ENCODE measurements around the gene DYNC1H1.

The DYNC1H1 gene

DNA sequence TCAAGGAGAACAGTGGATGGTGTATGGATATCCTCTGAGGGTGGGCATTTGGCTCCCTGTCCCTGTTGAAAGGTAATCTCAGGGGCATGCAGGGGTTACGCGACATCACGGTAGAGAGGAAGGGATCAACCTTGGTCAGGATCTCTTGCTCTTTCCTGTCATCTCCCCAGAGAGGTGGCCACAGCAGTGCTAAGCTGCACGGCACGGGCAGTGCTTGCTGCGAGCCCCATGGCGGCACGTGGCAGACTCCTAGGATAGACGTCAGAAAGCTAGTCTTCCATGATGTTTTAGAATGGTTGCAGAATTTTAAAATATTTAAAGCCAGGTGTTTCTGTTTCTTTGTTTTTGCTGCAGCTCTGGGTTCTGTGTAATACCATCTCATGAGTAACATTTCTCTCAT lies 41.0 kb downstream of the DYNC1H1 start:
- no peak for DNase-seq

DNA sequence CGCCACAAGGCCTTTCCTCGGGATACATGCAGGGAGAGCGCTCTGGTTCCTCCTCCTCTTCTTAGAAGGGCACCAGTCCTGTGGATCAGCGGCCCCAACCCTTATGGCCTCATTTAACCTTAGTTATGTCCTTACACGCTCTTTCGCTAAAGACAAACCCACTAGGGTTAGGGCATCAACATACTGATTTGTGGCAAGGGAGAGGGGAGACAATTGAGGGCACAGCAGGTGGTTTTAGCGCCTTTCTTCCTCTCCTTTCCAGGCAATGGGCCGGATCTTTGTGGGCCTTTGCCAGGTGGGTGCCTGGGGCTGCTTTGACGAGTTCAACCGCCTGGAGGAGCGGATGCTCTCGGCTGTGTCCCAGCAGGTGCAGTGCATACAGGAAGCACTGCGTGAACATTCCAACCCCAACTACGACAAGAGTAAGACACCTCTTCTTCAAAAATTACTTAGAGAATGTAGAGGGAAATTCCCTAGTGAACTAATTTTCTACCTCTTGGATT lies 43.6 kb downstream of the DYNC1H1 start:
- DNase-seq = no peak

DNA sequence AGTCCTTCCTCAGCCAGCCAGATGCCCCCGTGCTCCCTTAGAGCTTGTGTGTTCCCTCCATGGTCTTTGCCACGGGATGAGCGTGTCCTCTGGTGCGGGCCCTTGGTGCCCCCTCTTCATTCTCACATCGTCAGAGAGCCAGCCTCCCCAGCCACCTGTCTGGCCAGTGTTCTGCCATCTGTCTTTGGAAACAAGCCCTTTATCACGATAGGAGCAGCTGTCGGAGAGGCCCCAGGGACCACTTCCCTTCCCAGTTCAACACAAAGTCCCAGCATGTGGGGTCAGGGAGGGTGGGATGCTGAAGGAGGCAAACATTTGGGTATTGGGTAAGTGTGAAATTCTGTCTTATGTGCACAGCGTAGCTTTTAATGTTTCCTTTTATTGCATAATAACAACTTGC lies 44.5 kb downstream of the DYNC1H1 start:
- no peak for DNase-seq

DNA sequence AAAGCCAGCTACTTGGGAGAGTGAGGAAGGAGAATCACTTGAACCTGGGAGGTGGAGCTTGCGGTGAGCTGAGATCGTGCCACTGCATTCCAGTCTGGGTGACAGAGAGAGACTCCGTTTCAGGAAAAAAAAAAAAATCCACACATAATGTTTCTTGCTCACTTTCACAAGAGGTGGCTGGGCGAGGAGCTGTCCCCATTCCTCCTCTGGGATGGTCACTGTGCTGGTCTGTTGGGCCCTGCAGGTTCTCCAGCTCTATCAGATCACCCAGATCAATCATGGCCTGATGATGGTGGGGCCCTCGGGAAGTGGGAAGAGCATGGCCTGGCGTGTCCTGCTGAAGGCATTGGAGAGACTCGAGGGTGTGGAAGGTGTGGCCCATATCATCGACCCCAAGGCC lies 47.3 kb downstream of the DYNC1H1 start:
- DNase-seq = no peak

DNA sequence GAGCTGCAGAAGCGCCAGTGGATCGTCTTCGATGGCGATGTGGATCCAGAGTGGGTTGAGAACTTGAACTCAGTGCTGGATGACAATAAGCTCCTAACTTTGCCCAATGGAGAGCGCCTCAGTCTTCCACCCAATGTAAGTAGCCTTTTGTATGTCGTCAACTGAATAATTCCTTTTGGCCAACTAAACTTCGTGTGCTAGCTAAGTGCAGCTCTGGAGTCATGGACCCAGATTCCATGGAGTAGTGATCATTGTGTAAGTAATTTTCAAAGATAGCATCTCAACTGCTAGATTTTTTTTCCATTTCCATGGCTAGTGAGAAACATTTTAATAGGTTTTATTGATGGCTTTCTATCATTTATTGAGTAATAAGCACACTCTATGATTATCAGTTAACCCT lies 48.0 kb downstream of the DYNC1H1 start:
- no peak for DNase-seq

DNA sequence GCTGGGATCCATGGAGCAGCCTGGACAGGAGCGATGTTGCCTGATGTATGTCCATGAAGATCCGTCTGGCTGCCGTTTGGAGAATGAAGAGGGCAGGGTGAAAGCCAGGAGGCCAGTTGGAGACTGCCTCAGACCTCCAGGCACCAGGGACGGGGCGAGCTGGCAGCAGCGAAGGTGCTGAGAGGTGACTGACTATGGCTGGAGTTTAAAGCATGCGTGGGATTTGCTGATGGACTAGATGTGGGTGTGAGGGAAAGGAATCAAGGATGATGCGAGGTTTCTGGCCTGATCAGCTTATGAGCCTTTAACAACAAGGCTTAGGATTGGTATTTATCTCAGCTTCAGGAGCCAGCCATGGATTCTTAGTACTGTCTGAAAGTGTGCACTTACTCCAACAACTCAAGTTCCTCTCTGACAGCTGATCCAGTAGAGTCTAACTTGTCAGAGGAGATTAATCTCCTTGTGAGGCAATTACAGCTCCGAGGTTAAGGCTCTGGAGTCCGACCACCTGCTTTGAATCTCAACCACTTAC lies 49.4 kb downstream of the DYNC1H1 start:
- no peak for DNase-seq

DNA sequence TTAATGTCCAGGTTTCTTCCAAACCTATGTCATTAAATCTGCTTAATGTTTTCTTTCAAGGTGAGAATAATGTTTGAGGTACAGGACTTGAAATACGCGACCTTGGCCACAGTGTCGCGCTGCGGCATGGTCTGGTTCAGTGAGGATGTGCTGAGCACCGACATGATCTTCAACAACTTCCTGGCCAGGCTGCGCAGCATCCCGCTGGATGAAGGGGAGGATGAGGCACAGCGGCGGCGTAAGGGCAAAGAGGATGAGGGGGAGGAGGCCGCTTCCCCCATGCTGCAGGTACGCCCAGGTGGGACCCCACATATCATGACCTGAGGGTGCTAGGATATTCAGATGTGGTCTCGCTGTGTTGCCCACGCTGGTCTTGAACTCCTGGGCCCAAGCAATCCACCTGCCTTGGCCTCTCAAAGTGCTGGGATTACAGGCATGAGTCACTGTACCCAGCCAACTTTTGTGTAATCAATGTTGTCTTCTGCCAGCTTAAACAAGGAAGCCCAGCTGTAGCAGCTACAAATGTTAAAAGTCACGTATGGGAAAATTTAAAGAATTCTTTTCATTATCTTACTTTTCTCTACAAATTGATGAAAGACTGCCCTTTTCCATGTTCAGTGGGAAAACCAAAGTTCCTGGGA lies 50.8 kb downstream of the DYNC1H1 start:
- DNase-seq = no peak

DNA sequence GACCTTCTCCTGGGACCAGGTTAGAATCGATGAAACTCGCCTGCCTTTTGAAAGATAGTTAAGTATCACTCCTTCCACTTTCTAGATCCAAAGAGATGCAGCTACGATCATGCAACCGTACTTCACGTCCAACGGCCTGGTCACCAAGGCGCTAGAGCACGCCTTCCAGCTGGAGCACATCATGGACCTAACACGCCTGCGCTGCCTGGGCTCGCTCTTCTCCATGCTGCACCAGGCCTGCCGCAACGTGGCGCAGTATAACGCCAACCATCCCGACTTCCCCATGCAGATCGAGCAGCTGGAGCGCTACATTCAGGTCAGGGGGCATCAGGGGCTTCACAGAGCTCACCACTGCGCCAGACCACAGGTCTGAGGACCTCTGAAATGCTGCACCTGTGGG lies 51.4 kb downstream of the DYNC1H1 start:
- DNase-seq = no peak

DNA sequence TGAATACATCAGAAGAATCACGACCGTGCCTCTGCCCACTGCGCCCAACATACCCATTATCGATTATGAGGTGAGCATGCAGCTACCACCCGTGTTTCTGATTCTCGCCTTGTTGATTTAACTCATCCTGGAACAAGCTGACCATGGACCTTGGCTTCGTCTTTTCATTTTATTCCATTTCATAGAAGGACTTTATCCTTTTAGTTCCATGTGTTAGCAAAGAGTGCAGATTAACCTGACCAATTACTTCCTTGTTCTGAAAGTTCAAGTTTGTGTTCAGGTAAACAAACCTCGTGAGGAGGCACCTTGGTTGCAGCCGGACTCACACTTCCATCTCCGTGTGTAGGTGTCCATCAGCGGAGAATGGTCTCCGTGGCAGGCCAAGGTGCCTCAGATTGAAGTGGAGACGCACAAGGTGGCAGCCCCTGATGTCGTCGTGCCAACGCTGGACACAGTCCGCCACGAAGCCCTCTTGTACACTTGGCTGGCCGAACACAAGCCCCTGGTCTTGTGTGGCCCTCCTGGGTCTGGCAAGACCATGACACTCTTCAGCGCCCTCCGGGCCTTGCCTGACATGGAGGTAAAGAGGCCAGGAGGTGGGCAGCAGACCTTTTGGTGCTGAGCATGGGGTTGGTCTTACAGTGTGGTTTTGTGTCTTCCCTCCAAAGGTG lies 52.2 kb downstream of the DYNC1H1 start:
- no peak for DNase-seq

DNA sequence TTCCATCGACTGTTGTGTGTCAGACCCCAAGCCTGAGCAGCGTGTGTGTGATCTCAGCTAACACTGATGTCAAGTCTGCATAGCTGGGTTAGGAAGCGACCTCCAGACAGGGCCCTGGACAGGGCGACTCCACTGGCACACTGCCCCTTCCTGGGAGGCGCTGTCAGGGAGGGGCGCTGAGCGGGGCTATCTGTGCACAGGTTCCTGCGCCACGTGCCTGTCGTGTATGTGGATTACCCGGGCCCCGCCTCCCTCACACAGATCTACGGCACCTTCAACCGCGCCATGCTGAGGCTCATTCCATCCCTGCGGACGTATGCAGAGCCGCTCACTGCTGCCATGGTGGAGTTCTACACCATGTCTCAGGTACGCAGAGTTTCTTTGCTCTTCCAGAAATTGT lies 53.9 kb downstream of the DYNC1H1 start:
- DNase-seq = no peak

DNA sequence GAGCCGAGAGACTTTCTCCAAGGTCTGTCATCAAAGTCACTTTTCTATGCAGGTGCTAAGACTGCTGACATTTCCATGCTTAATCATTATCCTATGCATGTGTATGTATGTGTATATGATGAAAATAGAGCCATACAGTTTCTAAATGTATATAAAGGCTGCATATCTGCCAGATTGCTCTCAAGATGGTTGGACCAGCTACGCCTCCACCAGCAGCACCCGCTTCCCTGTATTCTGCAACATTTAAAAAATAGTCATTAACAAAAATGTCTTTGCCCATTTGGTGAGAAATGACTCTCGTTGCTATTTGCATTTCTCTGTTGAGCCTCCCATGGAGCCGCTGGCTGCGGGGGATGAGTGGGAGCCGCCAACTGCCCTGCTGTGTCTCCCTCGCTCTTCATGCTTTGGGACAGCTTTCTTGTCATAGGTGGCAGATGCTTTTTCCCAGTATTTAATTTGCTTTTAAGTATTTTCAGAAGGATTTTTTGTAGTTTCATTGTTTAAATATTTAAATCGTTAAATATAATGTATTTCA lies 54.7 kb downstream of the DYNC1H1 start:
- no peak for DNase-seq

DNA sequence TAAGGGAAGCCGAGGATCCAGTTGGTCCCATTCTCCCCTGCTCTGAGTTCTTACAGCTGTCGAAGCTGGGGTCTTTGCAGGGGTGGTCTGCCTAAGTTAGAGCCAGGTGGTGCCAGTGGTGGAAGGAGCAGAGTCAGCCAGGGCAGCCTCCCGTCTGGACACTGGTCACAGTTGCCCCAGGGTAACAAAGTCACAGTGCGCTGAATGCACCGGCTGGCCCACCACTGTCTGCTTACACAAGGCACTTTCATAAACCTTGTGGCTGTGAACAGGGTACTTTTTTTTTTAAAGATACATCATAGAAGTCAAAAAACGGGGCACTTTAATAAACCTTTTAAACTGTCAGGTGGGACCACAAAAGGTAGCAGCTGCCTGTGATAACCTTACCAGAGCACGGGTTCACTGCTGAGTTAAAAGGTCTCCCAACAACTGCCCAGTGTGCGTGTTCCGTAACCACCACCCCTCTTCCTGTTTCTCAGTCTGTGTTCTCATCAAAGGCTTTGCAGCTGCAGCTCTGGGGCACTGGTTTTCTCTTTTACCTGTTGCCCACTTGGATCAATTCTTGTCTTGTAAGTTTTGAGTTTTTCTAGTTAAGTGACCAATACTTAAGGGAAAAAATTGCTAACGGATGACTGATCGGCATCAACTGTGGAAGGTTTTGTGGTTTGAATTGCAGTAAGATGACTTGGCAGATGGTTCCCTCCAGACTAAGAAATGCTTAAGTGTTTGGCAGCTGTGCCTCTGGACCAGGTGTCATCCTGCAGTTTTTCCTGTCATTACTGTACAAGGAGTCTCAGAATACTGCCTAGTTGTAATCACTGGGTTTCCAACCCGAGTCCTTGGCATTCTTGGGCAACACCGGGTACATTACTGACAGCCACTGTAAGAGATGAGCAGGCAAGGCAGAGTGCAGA lies 55.9 kb downstream of the DYNC1H1 start:
- DNase-seq = no peak

DNA sequence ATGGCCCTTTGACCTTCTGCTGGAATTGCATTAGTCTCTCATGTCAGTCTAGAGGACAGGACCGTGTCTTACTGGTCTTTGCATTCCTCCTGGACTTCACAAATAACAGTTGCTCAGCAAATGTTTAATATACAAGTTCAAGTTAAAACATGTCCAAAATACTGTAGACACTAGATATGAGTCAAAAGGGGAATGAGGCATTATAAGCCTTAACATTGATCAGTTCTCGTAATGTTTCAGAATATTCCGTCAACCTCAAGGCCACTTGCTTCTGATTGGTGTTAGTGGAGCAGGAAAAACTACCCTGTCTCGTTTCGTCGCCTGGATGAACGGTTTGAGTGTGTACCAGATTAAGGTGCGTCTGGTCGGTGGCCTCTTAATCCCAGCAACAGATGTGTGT lies 62.6 kb downstream of the DYNC1H1 start:
- DNase-seq = no peak

DNA sequence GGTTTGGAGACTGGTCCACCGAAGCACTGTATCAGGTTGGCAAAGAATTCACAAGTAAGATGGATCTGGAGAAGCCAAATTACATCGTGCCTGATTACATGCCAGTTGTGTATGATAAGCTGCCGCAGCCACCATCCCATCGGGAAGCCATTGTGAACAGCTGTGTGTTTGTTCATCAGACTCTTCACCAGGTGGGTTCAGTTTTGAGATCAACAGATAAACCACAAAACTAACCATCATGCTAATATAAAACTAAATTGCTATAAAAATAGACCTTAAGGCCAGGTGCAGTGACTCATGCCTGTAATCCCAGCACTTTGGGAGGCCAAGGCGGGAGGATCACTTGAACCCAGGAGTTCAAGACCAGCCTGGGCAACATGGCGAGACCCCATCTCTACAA lies 63.6 kb downstream of the DYNC1H1 start:
- DNase-seq = no peak

DNA sequence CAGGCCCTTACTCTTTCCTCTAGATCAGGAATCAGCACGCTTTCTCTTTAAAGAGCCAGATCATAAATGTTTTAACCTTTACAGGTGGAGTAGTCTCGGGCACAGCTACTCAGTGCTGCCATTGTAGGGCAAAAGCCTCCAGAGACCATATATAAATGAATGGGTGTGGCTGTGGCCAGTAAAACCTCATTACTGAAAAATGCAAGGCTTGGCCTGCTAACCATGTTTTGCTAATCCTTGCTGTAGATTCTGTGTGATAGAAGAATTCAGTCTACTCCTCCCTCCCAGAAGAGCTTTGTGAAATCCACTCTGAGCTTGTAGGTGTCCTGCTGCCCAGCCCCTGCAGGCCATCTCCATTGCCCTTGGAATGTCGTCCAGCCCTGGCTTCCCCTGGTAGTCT lies 64.4 kb downstream of the DYNC1H1 start:
- no peak for DNase-seq

DNA sequence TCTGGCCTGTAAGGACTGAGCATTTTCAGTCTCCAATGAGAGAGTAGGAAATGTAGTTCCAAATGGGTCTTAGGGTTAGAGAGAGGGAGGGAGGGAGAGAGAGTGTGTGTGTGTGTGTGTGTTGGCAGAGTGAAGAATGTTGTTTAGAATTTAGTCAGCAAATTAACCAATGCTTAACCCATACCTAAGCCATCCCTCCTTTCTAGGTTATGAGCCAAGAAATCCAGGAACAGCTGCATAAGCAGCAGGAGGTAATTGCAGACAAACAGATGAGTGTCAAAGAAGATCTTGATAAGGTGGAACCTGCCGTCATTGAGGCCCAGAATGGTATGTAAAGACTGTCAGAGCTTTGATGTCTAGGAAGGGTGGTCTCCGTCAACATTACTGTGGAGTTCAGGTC lies 65.6 kb downstream of the DYNC1H1 start:
- no peak for DNase-seq

DNA sequence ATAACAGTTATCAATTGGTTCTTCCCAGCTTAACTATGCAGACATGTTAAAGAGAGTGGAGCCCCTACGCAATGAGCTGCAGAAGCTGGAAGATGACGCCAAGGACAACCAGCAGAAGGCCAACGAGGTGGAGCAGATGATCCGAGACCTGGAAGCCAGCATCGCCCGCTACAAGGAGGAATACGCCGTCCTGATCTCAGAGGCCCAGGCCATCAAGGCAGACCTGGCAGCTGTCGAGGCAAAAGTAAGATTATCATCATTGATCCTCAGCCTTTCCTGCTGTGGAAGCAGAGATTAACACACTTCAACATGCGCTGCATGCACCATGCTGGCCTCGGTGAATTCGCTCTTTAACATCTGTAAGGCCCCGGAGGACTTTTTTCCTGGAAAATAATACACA lies 68.9 kb downstream of the DYNC1H1 start:
- DNase-seq = no peak

DNA sequence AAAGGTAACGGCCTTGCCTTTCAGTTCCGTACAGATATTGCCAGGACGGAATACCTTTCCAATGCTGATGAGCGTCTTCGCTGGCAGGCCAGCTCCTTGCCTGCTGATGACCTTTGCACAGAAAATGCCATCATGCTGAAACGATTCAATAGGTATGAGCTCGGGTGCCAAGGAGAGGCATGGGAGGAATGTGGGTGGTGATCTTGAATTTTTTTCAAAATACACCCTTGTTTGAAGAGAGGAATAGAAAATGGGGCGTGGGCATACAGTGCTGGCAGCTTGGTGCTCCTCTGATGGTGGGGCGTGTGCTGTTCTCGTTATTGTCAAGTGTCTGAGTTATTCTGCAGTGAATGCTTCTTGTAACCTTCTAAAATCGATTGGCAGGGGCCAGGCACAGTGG lies 69.9 kb downstream of the DYNC1H1 start:
- no peak for DNase-seq

DNA sequence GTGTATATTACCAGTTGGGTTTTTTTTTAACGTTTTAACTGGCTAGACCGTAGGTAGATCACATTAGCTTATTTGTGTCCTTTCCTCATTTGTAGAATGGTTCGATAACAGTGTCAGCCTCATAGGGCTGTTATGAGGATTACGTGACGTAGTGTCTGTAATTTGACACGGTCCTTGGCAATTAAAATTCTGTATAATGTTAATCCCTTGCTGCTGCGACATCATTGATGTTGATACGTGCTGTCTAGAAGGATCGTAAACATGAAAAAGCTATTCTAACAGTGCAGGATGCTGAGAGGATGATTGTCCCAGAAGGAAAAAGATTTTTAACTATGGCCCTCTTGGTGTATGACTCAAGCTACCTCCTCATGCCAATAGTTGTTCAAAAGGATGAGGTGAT lies 71.5 kb downstream of the DYNC1H1 start:
- no peak for DNase-seq

DNA sequence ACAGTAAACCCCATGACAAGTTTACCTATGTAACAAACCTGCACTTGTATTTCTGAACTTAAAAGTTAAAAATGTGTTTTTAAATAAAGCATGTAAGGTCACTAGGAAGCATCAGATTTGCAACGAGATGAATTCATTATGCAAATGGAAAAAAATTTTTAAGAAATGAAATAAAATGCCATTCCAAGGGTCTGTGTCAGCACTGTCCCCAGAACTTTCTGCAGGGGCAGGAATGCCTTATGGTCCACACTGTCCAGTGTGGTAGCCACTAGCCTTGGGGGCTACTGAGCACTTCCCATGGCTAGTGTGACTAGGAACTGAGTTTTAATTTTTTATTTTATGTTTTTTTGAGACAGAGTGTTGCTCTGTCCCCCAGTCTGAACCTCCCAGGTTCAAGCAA lies 73.3 kb downstream of the DYNC1H1 start:
- DNase-seq = no peak

DNA sequence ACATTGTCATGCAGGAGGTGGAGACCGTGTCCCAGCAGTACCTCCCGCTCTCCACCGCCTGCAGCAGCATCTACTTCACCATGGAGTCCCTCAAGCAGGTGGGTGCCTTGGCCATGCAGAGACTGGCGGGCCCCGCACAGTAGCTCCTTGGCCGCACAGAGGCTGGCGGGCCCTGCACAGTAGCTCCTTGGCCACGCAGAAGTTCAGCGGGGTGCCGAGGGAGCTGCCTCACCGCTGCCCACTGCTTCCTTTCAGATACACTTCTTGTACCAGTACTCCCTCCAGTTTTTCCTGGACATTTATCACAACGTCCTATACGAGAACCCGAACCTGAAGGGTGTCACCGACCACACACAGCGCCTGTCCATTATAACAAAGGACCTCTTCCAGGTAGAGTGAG lies 74.8 kb downstream of the DYNC1H1 start:
- DNase-seq = no peak

DNA sequence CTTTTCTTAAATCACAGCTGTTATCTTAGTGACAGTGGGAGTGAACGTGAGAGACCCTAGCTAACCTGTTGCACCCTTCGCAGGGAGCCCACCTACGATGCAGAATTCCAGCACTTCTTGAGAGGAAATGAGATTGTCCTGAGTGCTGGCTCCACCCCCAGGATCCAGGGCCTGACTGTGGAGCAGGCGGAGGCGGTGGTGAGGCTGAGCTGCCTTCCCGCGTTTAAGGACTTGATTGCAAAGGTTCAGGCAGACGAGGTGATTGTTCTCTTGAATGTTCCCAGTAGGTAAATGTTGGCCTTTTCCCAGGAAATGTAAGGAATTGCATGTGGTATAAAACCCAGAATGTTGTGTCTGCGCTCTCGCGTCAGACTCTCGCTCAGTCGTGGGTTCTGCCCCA lies 75.8 kb downstream of the DYNC1H1 start:
- no peak for DNase-seq

DNA sequence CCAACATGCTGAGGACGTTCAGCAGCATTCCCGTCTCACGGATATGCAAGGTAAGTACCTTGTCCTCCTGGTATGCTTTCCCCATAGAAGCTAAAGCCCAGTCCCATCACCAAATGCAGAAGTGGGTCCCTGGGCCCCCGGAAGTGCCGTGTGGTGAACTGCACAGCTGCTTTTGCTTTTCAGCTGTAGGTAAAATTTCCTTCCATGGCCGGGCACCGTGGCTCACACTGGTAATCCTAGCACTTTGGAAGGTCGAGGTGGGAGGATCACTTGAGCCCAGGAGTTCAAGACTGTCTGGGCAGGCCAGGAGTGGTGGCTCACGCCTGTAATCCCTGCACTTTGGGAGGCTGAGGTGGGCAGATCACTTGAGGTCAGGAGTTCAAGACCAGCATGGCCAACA lies 78.3 kb downstream of the DYNC1H1 start:
- no peak for DNase-seq
